Loucy (cell line): Measurements from ENCODE around the gene TRIOBP.

ENCODE experiments used
- H2AFZ ChIP-seq: fragments of 200-600 bp; sonication (generic); 2 replicates; pipeline ENCODE4 v1.6.0; 2016; ENCODE audit warnings: antibody characterized with exemption, mild to moderate bottlenecking, low read length, moderate library complexity
- H3F3A ChIP-seq: fragments of 200-600 bp; 2 replicates; pipeline ENCODE4 v1.6.0; 2016; ENCODE audit warnings: antibody characterized with exemption, low read depth, mild to moderate bottlenecking
- H3K27me3 ChIP-seq: fragments of 200-600 bp; sonication (generic); 2 replicates; pipeline ENCODE4 v1.6.1; 2014; ENCODE audit warnings: low read length, mild to moderate bottlenecking; ENCODE audit not compliant: insufficient read depth, poor library complexity, severe bottlenecking
- H3K36me3 ChIP-seq: fragments of 200-600 bp; sonication (generic); 2 replicates; pipeline ENCODE4 v1.6.1; 2016; ENCODE audit warnings: low read length; ENCODE audit not compliant: insufficient read depth
- H3K4me1 ChIP-seq: fragments of 200-600 bp; sonication (generic); 2 replicates; pipeline ENCODE4 v1.5.1; 2014; ENCODE audit warnings: low read length, mild to moderate bottlenecking; ENCODE audit not compliant: insufficient read depth, poor library complexity, severe bottlenecking
- H3K4me2 ChIP-seq: fragments of 200-600 bp; sonication (generic); 2 replicates; pipeline ENCODE4 v1.6.0; 2014; ENCODE audit warnings: antibody characterized with exemption, low read length, low read depth, mild to moderate bottlenecking; ENCODE audit not compliant: poor library complexity, severe bottlenecking
- H3K4me3 ChIP-seq: fragments of 200-600 bp; sonication (generic); 2 replicates; pipeline ENCODE4 v1.5.1; 2014; ENCODE audit warnings: low read length, mild to moderate bottlenecking, mixed read lengths; ENCODE audit not compliant: poor library complexity, severe bottlenecking
- H3K79me2 ChIP-seq: fragments of 200-600 bp; sonication (generic); 2 replicates; pipeline ENCODE4 v1.6.1; 2014; ENCODE audit warnings: low read length; ENCODE audit not compliant: insufficient read depth
- H3K9ac ChIP-seq: fragments of 200-600 bp; sonication (generic); 2 replicates; pipeline ENCODE4 v1.6.0; 2014; ENCODE audit warnings: mild to moderate bottlenecking, low read depth, low read length, moderate library complexity; ENCODE audit not compliant: poor library complexity, severe bottlenecking
- H3K9me2 ChIP-seq: fragments of 200-600 bp; sonication (generic); replicated peaks from 2 replicates; pipeline ENCODE4 v1.6.1; 2016; ENCODE audit warnings: low read depth, low read length, mixed read lengths
- H3K9me3 ChIP-seq: fragments of 200-600 bp; sonication (generic); 2 replicates; pipeline ENCODE4 v1.6.1; 2014; ENCODE audit warnings: mild to moderate bottlenecking, antibody characterized with exemption, low read length, low read depth; ENCODE audit not compliant: insufficient read depth
- H4K20me1 ChIP-seq: fragments of 200-600 bp; sonication (generic); 2 replicates; pipeline ENCODE4 v1.6.0; 2014; ENCODE audit warnings: antibody characterized with exemption, low read length, mild to moderate bottlenecking; ENCODE audit not compliant: insufficient read depth, poor library complexity, severe bottlenecking
- CTCF ChIP-seq: fragments of 200-600 bp; sonication (generic); conservative IDR thresholded peaks from 2 replicates; pipeline ENCODE4 v1.5.1; 2014; ENCODE audit warnings: mild to moderate bottlenecking, antibody characterized with exemption, low read length
- EZH2phosphoT487 ChIP-seq: fragments of 200-600 bp; IDR thresholded peaks from 2 replicates; pipeline ENCODE4 v1.6.1; 2018; ENCODE audit warnings: antibody characterized with exemption, mild to moderate bottlenecking, moderate library complexity, borderline replicate concordance

The TRIOBP gene

GRCh38 chr22:37746366-37747079, 49.7 kb downstream of the TRIOBP start:
- TF ChIP-seq CTCF (no peak), EZH2phosphoT487 (no peak)
- H3K27me3 ChIP-seq = no peaks in the 10 kb centered on the region
- H2AFZ ChIP-seq = peak overlapping the region; percentile 90
- peaks cover 26% of the 10 kb centered on the region for H4K20me1 ChIP-seq
- 0 out of 2 replicates have a peak, but pooled peaks cover 4% of the 10 kb centered on the region for H3F3A ChIP-seq
- no peaks in the 10 kb centered on the region for H3K9me2 ChIP-seq
- peak overlapping the region; percentile 100 for H3K4me2 ChIP-seq
- H3K4me1 ChIP-seq = peaks cover 47% of the 10 kb centered on the region
- no peaks in the 10 kb centered on the region for H3K9me3 ChIP-seq
- peaks cover 60% of the 10 kb centered on the region for H3K79me2 ChIP-seq
- H3K4me3 ChIP-seq = peak overlapping the region; percentile 89
- peak overlapping the region; percentile 95 for H3K9ac ChIP-seq
- H3K36me3 ChIP-seq = no peaks in the 10 kb centered on the region

- H3K9me2 ChIP-seq = no peaks in the 10 kb centered on the region
- no peak overlapping the region for H2AFZ ChIP-seq
- TF ChIP-seq CTCF (no peak), EZH2phosphoT487 (no peak)
- H3K9ac ChIP-seq = peak overlapping the region; percentile 95
- H3K4me3 ChIP-seq = peak overlapping the region; percentile 89
- peaks cover 60% of the 10 kb centered on the region for H3K79me2 ChIP-seq
- H3K9me3 ChIP-seq = no peaks in the 10 kb centered on the region
- H3K4me2 ChIP-seq = peak overlapping the region; percentile 100
- H3K36me3 ChIP-seq = no peaks in the 10 kb centered on the region
- peaks cover 47% of the 10 kb centered on the region for H3K4me1 ChIP-seq
- H4K20me1 ChIP-seq = peaks cover 26% of the 10 kb centered on the region
- H3F3A ChIP-seq = 0 out of 2 replicates have a peak, but pooled peaks cover 4% of the 10 kb centered on the region
- no peaks in the 10 kb centered on the region for H3K27me3 ChIP-seq
Measured at GRCh38 chr22:37747080-37747714, 50.3 kb downstream of the TRIOBP start.

GRCh38 chr22:37747715-37748100, 50.9 kb downstream of the TRIOBP start:
- H3K9me3 ChIP-seq = no peaks in the 10 kb centered on the region
- no peaks in the 10 kb centered on the region for H3K36me3 ChIP-seq
- peak overlapping the region; percentile 100 for H3K4me2 ChIP-seq
- 0 out of 2 replicates have a peak, but pooled peaks cover 4% of the 10 kb centered on the region for H3F3A ChIP-seq
- peak overlapping the region; percentile 89 for H3K4me3 ChIP-seq
- peaks cover 60% of the 10 kb centered on the region for H3K79me2 ChIP-seq
- H3K9me2 ChIP-seq = no peaks in the 10 kb centered on the region
- H2AFZ ChIP-seq = no peak overlapping the region
- TF ChIP-seq EZH2phosphoT487 (no peak), CTCF (no peak)
- peak overlapping the region; percentile 95 for H3K9ac ChIP-seq
- peaks cover 26% of the 10 kb centered on the region for H4K20me1 ChIP-seq
- H3K4me1 ChIP-seq = peaks cover 47% of the 10 kb centered on the region
- no peaks in the 10 kb centered on the region for H3K27me3 ChIP-seq
